CD14-positive monocyte (primary cell): ENCODE measurements around the gene ITM2B. TPM values are rescaled to one million over a fixed set of nuclear protein-coding genes. Genes with fewer than 3 reads are reported as not detected.

Experiments
- DNase-seq, 3 donors: peaks; one replicate each; pipeline ENCODE4 v3.0.0-alpha.2; 2011 to 2022
- H2AFZ ChIP-seq: 2 replicates; pipeline ENCODE4 v1.6.0; 2012; ENCODE audit warnings: mild to moderate bottlenecking, low read depth, low read length, inconsistent platforms; ENCODE audit not compliant: insufficient read depth, poor library complexity, severe bottlenecking
- H3K27ac ChIP-seq, 2 donors: 1 replicate in 1 of 2; 2 replicates in 1 of 2; pipeline ENCODE4 v1.5.1; 2012 to 2013; ENCODE audit warnings: low read length in 2 of 2, control low read depth in 1 of 2, inconsistent platforms in 1 of 2, low read depth in 1 of 2, mild to moderate bottlenecking in 1 of 2
- H3K27me3 ChIP-seq, 2 donors: one replicate each; pipeline versions ENCODE4 v1.6.0 to v1.6.1; 2011 to 2013; ENCODE audit warnings: low read length in 2 of 2; ENCODE audit not compliant: control insufficient read depth in 2 of 2, insufficient read depth in 2 of 2
- H3K36me3 ChIP-seq, 2 donors: replicated peaks in 1 of 2; 1 replicate in 1 of 2; 2 replicates in 1 of 2; pipeline versions ENCODE4 v1.5.1 to v1.6.1; 2012 to 2013; ENCODE audit warnings: low read length in 2 of 2, control low read depth in 1 of 2, inconsistent platforms in 1 of 2, mild to moderate bottlenecking in 1 of 2; ENCODE audit not compliant: insufficient read depth in 2 of 2, control insufficient read depth in 1 of 2
- H3K4me1 ChIP-seq, 2 donors: 1 replicate in 1 of 2; 2 replicates in 1 of 2; pipeline versions ENCODE4 v1.5.1 to v1.6.1; 2012 to 2013; ENCODE audit warnings: low read length in 2 of 2, control low read depth in 1 of 2, inconsistent platforms in 1 of 2, mild to moderate bottlenecking in 1 of 2, moderate library complexity in 1 of 2; ENCODE audit not compliant: insufficient read depth in 2 of 2, control insufficient read depth in 1 of 2
- H3K4me2 ChIP-seq: replicated peaks from 2 replicates; pipeline ENCODE3; 2012; ENCODE audit warnings: low read length, moderate library complexity, mild to moderate bottlenecking; ENCODE audit not compliant: poor library complexity, severe bottlenecking; ENCODE audit errors: extremely low read depth
- H3K4me3 ChIP-seq, 3 experiments: fragments of 200-600 bp in 1 of 3; sonication (generic) in 1 of 3; replicated peaks in 1 of 3; 1 replicate in 2 of 3; 2 replicates in 1 of 3; pipeline ENCODE4 v1.5.1; 2011 to 2013; ENCODE audit warnings: low read length in 3 of 3, mild to moderate bottlenecking in 3 of 3, control low read depth in 2 of 3, low read depth in 2 of 3, inconsistent platforms in 1 of 3, moderate library complexity in 1 of 3
- H3K79me2 ChIP-seq: 2 replicates; pipeline ENCODE4 v1.6.0; 2012; ENCODE audit warnings: mild to moderate bottlenecking, control low read depth, inconsistent platforms, low read length, moderate library complexity; ENCODE audit not compliant: insufficient read depth
- H3K9ac ChIP-seq: 2 replicates; pipeline ENCODE4 v1.6.0; 2017; ENCODE audit warnings: low read length, mild to moderate bottlenecking; ENCODE audit not compliant: insufficient read depth, poor library complexity, severe bottlenecking
- H3K9me3 ChIP-seq, 2 donors: replicated peaks in 1 of 2; 1 replicate in 1 of 2; 2 replicates in 1 of 2; pipeline versions ENCODE4 v1.5.1 to v1.6.1; 2012 to 2013; ENCODE audit warnings: low read length in 2 of 2, control low read depth in 1 of 2; ENCODE audit not compliant: control insufficient read depth in 1 of 2, insufficient read depth in 1 of 2
- H4K20me1 ChIP-seq: 2 replicates; pipeline ENCODE4 v1.6.0; 2012; ENCODE audit warnings: mild to moderate bottlenecking, low read length, control low read depth, moderate library complexity; ENCODE audit not compliant: insufficient read depth
- H3K27ac Mint-ChIP-seq, 7 donors: one replicate each; pipeline ENCODE4 v1.8.0; 2020; ENCODE audit warnings: mild to moderate bottlenecking in 7 of 7, mixed read lengths in 7 of 7, moderate library complexity in 6 of 7, inconsistent platforms in 2 of 7
- H3K27me3 Mint-ChIP-seq, 3 donors: one replicate each; pipeline ENCODE4 v1.8.0; 2021 to 2022; ENCODE audit warnings: low read depth in 3 of 3, mild to moderate bottlenecking in 3 of 3, mixed read lengths in 3 of 3, moderate library complexity in 3 of 3, inconsistent platforms in 1 of 3
- H3K36me3 Mint-ChIP-seq, 2 donors: one replicate each; pipeline ENCODE4 v1.8.0; 2020; ENCODE audit warnings: mixed read lengths in 2 of 2, inconsistent platforms in 1 of 2, mild to moderate bottlenecking in 1 of 2
- H3K4me1 Mint-ChIP-seq: one replicate; pipeline ENCODE4 v1.8.0; 2020; ENCODE audit warnings: mild to moderate bottlenecking, mixed read lengths
- H3K4me3 Mint-ChIP-seq, 2 donors: one replicate each; pipeline ENCODE4 v1.8.0; 2020; ENCODE audit warnings: mild to moderate bottlenecking in 2 of 2, mixed read lengths in 2 of 2, moderate library complexity in 1 of 2
- H3K9me3 Mint-ChIP-seq, 7 donors: one replicate each; pipeline ENCODE4 v1.8.0; 2020 to 2022; ENCODE audit warnings: mixed read lengths in 7 of 7, mild to moderate bottlenecking in 6 of 7, moderate library complexity in 6 of 7, inconsistent platforms in 2 of 7
- CTCF ChIP-seq: fragments of 200-600 bp; IDR thresholded peaks from one replicate; pipeline ENCODE4 v1.8.0; 2022; ENCODE audit warnings: antibody characterized with exemption, mild to moderate bottlenecking
- WGBS: methylation state at CpG from one replicate; pipeline ENCODE4 v1.1.5; 2013; ENCODE audit warnings: missing lambda C conversion rate; ENCODE audit not compliant: insufficient coverage; 5-methylcytosine and 5-hydroxymethylcytosine counted together
- intact Hi-C, 2 donors: fragments of 100-400 bp; cut with micrococcal nuclease; formaldehyde crosslinking; loops; one replicate each; pipeline versions ENCODE4 v1.15.0 to v1.15.1; 2023
- polyA plus RNA-seq, 3 donors: library from polyadenylated mRNA; depleted of rRNA in 1 of 3; unstranded in 2 of 3; stranded (reverse) in 1 of 3; fragments of 300-500 nt in 2 of 3; fragments of >200 nt in 1 of 3; fragmentation: Illumina TruSeq in 2 of 3; gene quantifications; 1 replicate in 2 of 3; 2 replicates in 1 of 3; pipeline ENCODE4 v1.2.3, GENCODE V29; 2012 to 2021

ITM2B gene
- polyA plus RNA-seq, 3 donors, result 702 to 1,657 (median 1,502) TPM

- H3K4me1 ChIP-seq, result peaks cover 28 to 32% of the 10 kb centered on the region in 2 donors
- no peaks in the 10 kb centered on the region for H3K9me3 ChIP-seq
- H3K79me2 ChIP-seq, result peaks cover 45% of the 10 kb centered on the region
- H3K27me3 ChIP-seq, result no peaks in the 10 kb centered on the region
- peak overlapping the region; percentile 87 for H2AFZ ChIP-seq
- no peak overlapping the region for H3K9ac ChIP-seq
- Mint-ChIP-seq H3K4me1 (peaks cover 29% of the 10 kb centered on the region), H3K27ac (peak overlapping the region in 1 of 7 donors; percentile 30), H3K36me3 (peaks cover 20% of the 10 kb centered on the region in 2 donors), H3K9me3 (no peaks in the 10 kb centered on the region), H3K27me3 (peaks cover 2 to 8% (median 4%) of the 10 kb centered on the region in 3 donors), H3K4me3 (peak overlapping the region; percentile 92 to 96)
- peak overlapping the region in 1 of 3 experiments; percentile 95 for H3K4me3 ChIP-seq
- TF ChIP-seq CTCF, result no peak
- DNase-seq, result no peak
- intact Hi-C loops, result loop anchor here (2.0 to 5.0 kb wide), 4 partner anchors 70 to 105 kb away; partner anchors contain the start of gene RB1 (in 1 of the 2)
- H3K36me3 ChIP-seq, result no peaks in the 10 kb centered on the region
- H3K27ac ChIP-seq, result no peak overlapping the region
- H4K20me1 ChIP-seq, result peaks cover 15% of the 10 kb centered on the region
- peak overlapping the region; percentile 93 for H3K4me2 ChIP-seq
Measured at GRCh38 chr13:48231933-48232332, 1.1 kb upstream of the ITM2B start.

- Mint-ChIP-seq H3K4me1 (peaks cover 35% of the 10 kb centered on the region), H3K27ac (peak overlapping the region; percentile 7 to 99 (median 83)), H3K27me3 (peaks cover 2 to 8% (median 4%) of the 10 kb centered on the region in 3 donors), H3K9me3 (no peaks in the 10 kb centered on the region), H3K36me3 (peaks cover 26% of the 10 kb centered on the region in 2 donors), H3K4me3 (peak overlapping the region; percentile 92 to 96)
- Histone ChIP-seq H2AFZ (peak overlapping the region; percentile 87), H3K9me3 (no peaks in the 10 kb centered on the region), H3K9ac (peak overlapping the region; percentile 97), H3K27me3 (no peaks in the 10 kb centered on the region), H3K4me1 (peaks cover 32 to 38% of the 10 kb centered on the region in 2 donors), H3K79me2 (peaks cover 51% of the 10 kb centered on the region), H3K27ac (peak overlapping the region; percentile 17 to 97), H3K4me2 (peak overlapping the region; percentile 93), H4K20me1 (peaks cover 21% of the 10 kb centered on the region), H3K36me3 (no peaks in the 10 kb centered on the region), H3K4me3 (peak overlapping the region; percentile 94 to 98 (median 95))
- no peak for TF ChIP-seq CTCF
- intact Hi-C loops, result loop anchor here (2.0 to 5.0 kb wide), 4 partner anchors 70 to 106 kb away; partner anchors contain the start of gene RB1 (in 1 of the 2)
- DNase-seq, result peak in 1 of 3 donors; percentile 17
- WGBS, result 12% methylated on average over 21 of the region's 23 CpGs
Measured at GRCh38 chr13:48232420-48233045, 473 bp upstream of the ITM2B start.
